Caco-2 (cell line): ENCODE data around the gene INHBB. TPM values are rescaled to one million over a fixed set of nuclear protein-coding genes. Genes with fewer than 3 reads are reported as not detected.

Experiments
- BruUV-seq: library from RNA; stranded (reverse); fragments of 400-500 nt; replicated peaks from 2 replicates; lab custom pipeline; 2021; lab: Mats Ljungman, UMichigan
- CTCF ChIA-PET: fragments of 300-600 bp; sonication (Branson Sonifier 250); formaldehyde crosslinking; loops from one replicate; lab custom pipeline; 2022; ENCODE audit warnings: antibody characterized with exemption; lab: Charles Lee
- POLR2A ChIA-PET: fragments of 300-600 bp; sonication (Branson Sonifier 250); formaldehyde crosslinking; loops from one replicate; lab custom pipeline; 2022; ENCODE audit warnings: antibody characterized with exemption; lab: Charles Lee
- DNase-seq, 2 experiments: peaks; one replicate each; pipeline versions ENCODE4 v3.0.0 to v3.0.0-alpha.2; 2020 to 2022
- H3K27me3 ChIP-seq: replicated peaks from 2 replicates; pipeline ENCODE4 v1.6.0; 2011; ENCODE audit warnings: low read length; ENCODE audit not compliant: control insufficient read depth, insufficient read depth
- H3K36me3 ChIP-seq: 2 replicates; pipeline ENCODE4 v1.5.1; 2011; ENCODE audit warnings: low read length; ENCODE audit not compliant: control insufficient read depth, insufficient read depth
- H3K4me1 ChIP-seq: fragments of 250-450 bp; sonication (Bioruptor Pico); 2 replicates; pipeline ENCODE4 v1.5.1; 2020; ENCODE audit warnings: mild to moderate bottlenecking
- H3K4me3 ChIP-seq: 2 replicates; pipeline ENCODE4 v1.5.1; 2011; ENCODE audit warnings: low read depth, mild to moderate bottlenecking, control low read depth, low read length
- H3K9me3 ChIP-seq: fragments of 250-450 bp; sonication (Bioruptor Pico); 2 replicates; pipeline ENCODE4 v1.5.1; 2020; ENCODE audit warnings: mild to moderate bottlenecking, moderate library complexity
- H3K27ac Mint-ChIP-seq: one replicate; pipeline ENCODE4 v1.8.0; 2022; ENCODE audit warnings: mixed read lengths; ENCODE audit not compliant: unreplicated experiment
- H3K27me3 Mint-ChIP-seq: one replicate; pipeline ENCODE4 v1.8.0; 2022; ENCODE audit warnings: mixed read lengths; ENCODE audit not compliant: insufficient read depth, unreplicated experiment
- H3K36me3 Mint-ChIP-seq: one replicate; pipeline ENCODE4 v1.8.0; 2022; ENCODE audit warnings: mild to moderate bottlenecking, mixed read lengths; ENCODE audit not compliant: insufficient read depth, unreplicated experiment
- H3K4me1 Mint-ChIP-seq: one replicate; pipeline ENCODE4 v1.8.0; 2022; ENCODE audit warnings: low read depth, mixed read lengths; ENCODE audit not compliant: unreplicated experiment
- H3K4me3 Mint-ChIP-seq: one replicate; pipeline ENCODE4 v1.8.0; 2022; ENCODE audit warnings: mild to moderate bottlenecking, moderate library complexity, mixed read lengths; ENCODE audit not compliant: unreplicated experiment
- H3K9me3 Mint-ChIP-seq: one replicate; pipeline ENCODE4 v1.8.0; 2022; ENCODE audit warnings: mixed read lengths; ENCODE audit not compliant: unreplicated experiment
- intact Hi-C: fragments of 100-400 bp; cut with micrococcal nuclease; formaldehyde crosslinking; loops from one replicate; pipeline ENCODE4 v1.10.0; 2022; ENCODE audit not compliant: unreplicated experiment
- total RNA-seq: library from RNA; stranded (reverse); gene quantifications from 2 replicates; pipeline ENCODE4 v1.2.3, GENCODE V29; 2022
- TF ChIP-seq, protein P1 (sequence below), 2 experiments: fragments of 200-600 bp in 1 of 2; IDR thresholded peaks; 1 replicate in 1 of 2; 2 replicates in 1 of 2; pipeline versions ENCODE4 v1.5.1 to v1.8.0; 2011 to 2022; ENCODE audit warnings: antibody characterized with exemption in 1 of 2, control low read depth in 1 of 2, inconsistent platforms in 1 of 2, low read depth in 1 of 2, low read length in 1 of 2, mild to moderate bottlenecking in 1 of 2, moderate library complexity in 1 of 2; ENCODE audit not compliant: insufficient read depth in 1 of 2, severe bottlenecking in 1 of 2, unreplicated experiment in 1 of 2

The INHBB gene
- total RNA-seq, 1 experiment from 2014 or later: 28.9 TPM

DNA sequence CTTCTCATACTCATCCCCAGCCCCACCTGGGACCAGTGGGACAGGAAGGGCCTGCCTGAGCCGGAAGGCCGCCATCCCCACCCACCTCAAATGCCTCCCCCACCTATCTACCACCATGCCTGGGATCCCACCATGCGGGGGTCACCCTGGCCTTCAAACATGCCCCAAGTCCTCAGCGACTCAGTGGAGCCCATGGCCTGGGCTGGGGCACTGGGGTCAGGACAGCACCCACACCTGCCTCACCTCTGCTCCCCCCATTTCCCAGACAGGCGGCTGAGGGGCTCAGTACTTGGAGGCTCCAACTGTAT lies 7.6 kb downstream of the INHBB start:
- Histone ChIP-seq H3K4me1 (peaks cover 5% of the 10 kb centered on the region; the same call in 1 of the 2 replicates), H3K27me3 (no peaks in the 10 kb centered on the region), H3K36me3 (no peaks in the 10 kb centered on the region), H3K9me3 (no peaks in the 10 kb centered on the region), H3K4me3 (no peak overlapping the region)
- ChIA-PET POLR2A (no interaction called here), CTCF (no interaction called here)
- Mint-ChIP-seq H3K4me1 (peaks cover 7% of the 10 kb centered on the region), H3K36me3 (peaks cover 20% of the 10 kb centered on the region), H3K9me3 (no peaks in the 10 kb centered on the region), H3K27ac (no peak overlapping the region), H3K27me3 (no peaks in the 10 kb centered on the region), H3K4me3 (no peak overlapping the region)
- DNase-seq: no peak
- TF ChIP-seq, protein P1, sequence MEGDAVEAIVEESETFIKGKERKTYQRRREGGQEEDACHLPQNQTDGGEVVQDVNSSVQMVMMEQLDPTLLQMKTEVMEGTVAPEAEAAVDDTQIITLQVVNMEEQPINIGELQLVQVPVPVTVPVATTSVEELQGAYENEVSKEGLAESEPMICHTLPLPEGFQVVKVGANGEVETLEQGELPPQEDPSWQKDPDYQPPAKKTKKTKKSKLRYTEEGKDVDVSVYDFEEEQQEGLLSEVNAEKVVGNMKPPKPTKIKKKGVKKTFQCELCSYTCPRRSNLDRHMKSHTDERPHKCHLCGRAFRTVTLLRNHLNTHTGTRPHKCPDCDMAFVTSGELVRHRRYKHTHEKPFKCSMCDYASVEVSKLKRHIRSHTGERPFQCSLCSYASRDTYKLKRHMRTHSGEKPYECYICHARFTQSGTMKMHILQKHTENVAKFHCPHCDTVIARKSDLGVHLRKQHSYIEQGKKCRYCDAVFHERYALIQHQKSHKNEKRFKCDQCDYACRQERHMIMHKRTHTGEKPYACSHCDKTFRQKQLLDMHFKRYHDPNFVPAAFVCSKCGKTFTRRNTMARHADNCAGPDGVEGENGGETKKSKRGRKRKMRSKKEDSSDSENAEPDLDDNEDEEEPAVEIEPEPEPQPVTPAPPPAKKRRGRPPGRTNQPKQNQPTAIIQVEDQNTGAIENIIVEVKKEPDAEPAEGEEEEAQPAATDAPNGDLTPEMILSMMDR (IDR thresholded peaks at IDR 0.05; ENCODE audit: insufficient read depth in 1 of 2, low read depth in 1 of 2, low read length in 1 of 2, severe bottlenecking in 1 of 2, unreplicated experiment in 1 of 2): no peak
- no TSS peak for BruUV-seq
- intact Hi-C loops: no loop called here

DNA sequence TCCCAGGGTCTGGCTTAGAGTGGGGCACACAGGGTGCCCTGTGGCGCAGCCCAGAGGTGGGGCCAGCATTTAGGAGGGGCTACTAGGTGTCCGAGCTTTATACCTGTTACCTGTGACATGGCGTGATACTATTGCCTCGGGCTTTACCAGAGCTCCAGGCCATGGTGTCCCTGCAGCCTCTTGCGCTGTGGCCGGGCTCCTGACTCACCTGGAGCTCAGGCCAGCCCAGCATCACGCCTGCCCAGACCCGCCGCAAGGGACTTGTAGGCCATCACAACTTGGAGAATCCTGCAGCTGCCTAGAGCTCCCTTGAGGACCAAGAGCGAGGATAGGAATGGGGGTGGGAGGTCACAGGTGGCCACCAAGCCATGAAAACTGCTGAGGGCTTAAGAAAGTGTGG lies 8.0 kb downstream of the INHBB start:
- peaks cover 16% of the 10 kb centered on the region for H3K36me3 Mint-ChIP-seq
- no peaks in the 10 kb centered on the region for H3K9me3 Mint-ChIP-seq
- Histone ChIP-seq H3K27me3 (no peaks in the 10 kb centered on the region), H3K4me3 (no peak overlapping the region), H3K36me3 (no peaks in the 10 kb centered on the region), H3K4me1 (peaks cover under 1% of the 10 kb centered on the region; the same call in 1 of the 2 replicates), H3K9me3 (no peaks in the 10 kb centered on the region)
- H3K27ac Mint-ChIP-seq: no peak overlapping the region
- POLR2A ChIA-PET: no interaction called here
- TF ChIP-seq, protein P1 (IDR thresholded peaks at IDR 0.05; ENCODE audit: insufficient read depth in 1 of 2, low read depth in 1 of 2, low read length in 1 of 2, severe bottlenecking in 1 of 2, unreplicated experiment in 1 of 2): no peak
- BruUV-seq: no TSS peak
- CTCF ChIA-PET: no interaction called here
- no peak overlapping the region for H3K4me3 Mint-ChIP-seq
- no peaks in the 10 kb centered on the region for H3K27me3 Mint-ChIP-seq
- no peak for DNase-seq
- peaks cover 3% of the 10 kb centered on the region for H3K4me1 Mint-ChIP-seq
- intact Hi-C loops: no loop called here

DNA sequence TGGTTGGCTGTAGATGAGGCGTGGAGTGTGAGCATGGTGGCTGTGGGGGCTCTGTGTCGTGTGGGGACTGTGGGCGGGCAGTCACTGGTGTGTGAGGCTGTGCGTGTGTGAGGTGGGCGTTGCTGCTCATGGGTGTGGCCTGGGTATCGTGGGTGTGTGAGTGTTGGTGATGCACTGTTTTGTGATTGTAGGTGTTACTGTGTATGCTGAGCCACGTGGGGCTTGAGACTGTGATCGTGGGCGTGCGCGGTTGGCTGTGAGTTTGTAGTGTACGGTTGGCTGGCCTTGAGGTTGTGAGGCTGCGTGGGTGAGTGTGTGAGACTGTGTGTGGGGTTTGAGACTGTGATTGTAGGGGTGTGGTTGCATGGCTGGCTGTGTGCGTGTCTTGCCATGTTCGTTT lies 8.5 kb downstream of the INHBB start:
- Histone ChIP-seq H3K4me3 (no peak overlapping the region), H3K36me3 (no peaks in the 10 kb centered on the region), H3K27me3 (no peaks in the 10 kb centered on the region), H3K4me1 (no peaks in the 10 kb centered on the region), H3K9me3 (no peaks in the 10 kb centered on the region)
- no peaks in the 10 kb centered on the region for H3K4me1 Mint-ChIP-seq
- CTCF ChIA-PET: no interaction called here
- POLR2A ChIA-PET: no interaction called here
- H3K36me3 Mint-ChIP-seq: peaks cover 16% of the 10 kb centered on the region
- H3K27me3 Mint-ChIP-seq: no peaks in the 10 kb centered on the region
- no peak for DNase-seq
- H3K9me3 Mint-ChIP-seq: no peaks in the 10 kb centered on the region
- intact Hi-C loops: no loop called here
- H3K27ac Mint-ChIP-seq: no peak overlapping the region
- TF ChIP-seq, protein P1 (IDR thresholded peaks at IDR 0.05; ENCODE audit: insufficient read depth in 1 of 2, low read depth in 1 of 2, low read length in 1 of 2, severe bottlenecking in 1 of 2, unreplicated experiment in 1 of 2): no peak
- no TSS peak for BruUV-seq
- no peak overlapping the region for H3K4me3 Mint-ChIP-seq
